Activated CD4-positive, CD25-positive, alpha-beta regulatory T cell treated with anti-CD3 and anti-CD28 coated beads, Interleukin-2, amount 50 U/mL, for 72 hours (primary cell): Measurements from ENCODE around the gene USF3.

Experiments used
- DNase-seq: peaks from one replicate; pipeline ENCODE4 v3.0.0; 2021

USF3 gene

GRCh38 chr3:113606539-113607218 lies 89.8 kb downstream of the USF3 start:
- DNase-seq = no peak

- DNase-seq = no peak
These were observed 93.6 kb downstream of the USF3 start for GRCh38 chr3:113602836-113603235.

GRCh38 chr3:113602256-113602655 lies 94.2 kb downstream of the USF3 start:
- no peak for DNase-seq

- no peak for DNase-seq
These were observed 95.2 kb downstream of the USF3 start for GRCh38 chr3:113601240-113601639.

GRCh38 chr3:113600418-113601182 lies 95.8 kb downstream of the USF3 start:
- no peak for DNase-seq
